ENCODE measurements around the gene ZNF213.

Gene ZNF213

GRCh38 chr16:3143598-3144320 lies 8.9 kb downstream of the ZNF213 start:
- DNase-seq (ENCODE audit: low spot score): no peak
- in situ Hi-C loops (cut with MboI; ENCODE audit: low pct_unique_long_range_greater_than_20kb, low sequenced_read_pairs, unreplicated experiment): no loop called here

GRCh38 chr16:3144321-3144983 lies 9.6 kb downstream of the ZNF213 start:
- no peak for TF ChIP-seq CTCF (IDR thresholded peaks at IDR 0.05; ENCODE audit: extremely low read depth, insufficient read depth, missing control alignments)
- in situ Hi-C loops (cut with MboI; ENCODE audit: low pct_unique_long_range_greater_than_20kb, low sequenced_read_pairs, unreplicated experiment): no loop called here
- DNase-seq (ENCODE audit: low spot score): no peak

More at GRCh38 chr16:3143598-3144320, 8.9 kb downstream of the ZNF213 start:
- TF ChIP-seq CTCF (IDR thresholded peaks at IDR 0.05; ENCODE audit: extremely low read depth, insufficient read depth, missing control alignments): no peak

GRCh38 chr16:3145151-3145550 lies 10.3 kb downstream of the ZNF213 start:
- no peak for TF ChIP-seq CTCF (IDR thresholded peaks at IDR 0.05; ENCODE audit: extremely low read depth, insufficient read depth, missing control alignments)
- no peak for DNase-seq (ENCODE audit: low spot score)
- in situ Hi-C loops (cut with MboI; ENCODE audit: low pct_unique_long_range_greater_than_20kb, low sequenced_read_pairs, unreplicated experiment): no loop called here

GRCh38 chr16:3145660-3146059 lies 10.8 kb downstream of the ZNF213 start:
- in situ Hi-C loops (cut with MboI; ENCODE audit: low pct_unique_long_range_greater_than_20kb, low sequenced_read_pairs, unreplicated experiment): no loop called here
- TF ChIP-seq CTCF (IDR thresholded peaks at IDR 0.05; ENCODE audit: extremely low read depth, insufficient read depth, missing control alignments): no peak
- DNase-seq (ENCODE audit: low spot score): no peak

- DNase-seq (ENCODE audit: low spot score): no peak
- TF ChIP-seq CTCF (IDR thresholded peaks at IDR 0.05; ENCODE audit: extremely low read depth, insufficient read depth, missing control alignments): no peak
- in situ Hi-C loops (cut with MboI; ENCODE audit: low pct_unique_long_range_greater_than_20kb, low sequenced_read_pairs, unreplicated experiment): no loop called here
Measured at GRCh38 chr16:3147046-3147756, 12.4 kb downstream of the ZNF213 start.

GRCh38 chr16:3147757-3148104 lies 12.9 kb downstream of the ZNF213 start:
- DNase-seq (ENCODE audit: low spot score): no peak
- in situ Hi-C loops (cut with MboI; ENCODE audit: low pct_unique_long_range_greater_than_20kb, low sequenced_read_pairs, unreplicated experiment): no loop called here
- TF ChIP-seq CTCF (IDR thresholded peaks at IDR 0.05; ENCODE audit: extremely low read depth, insufficient read depth, missing control alignments): no peak
